ENCODE data around the gene TMBIM4. TPM values are rescaled to one million over a fixed set of nuclear protein-coding genes. Genes with fewer than 3 reads are reported as not detected.
"Not testable (repeated sequence)": the region's sequence is repeated elsewhere in the genome, so short reads cannot be mapped to it uniquely, and the experiment has no call there.

Gene TMBIM4
- total RNA-seq, 1 donor from 2014 or later, result 106 TPM

GRCh38 chr12:66184822-66185221 is 15.0 kb upstream of the TMBIM4 start:
- DNase-seq (ENCODE audit: low read depth), result not testable (repeated sequence)

- no peak for DNase-seq (ENCODE audit: low read depth)
Observed at GRCh38 chr12:66182956-66183355, 13.2 kb upstream of the TMBIM4 start.

GRCh38 chr12:66176105-66176900 is 6.5 kb upstream of the TMBIM4 start:
- DNase-seq (ENCODE audit: low read depth), result peak; percentile 34

- DNase-seq (ENCODE audit: low read depth), result not testable (repeated sequence)
Observed at GRCh38 chr12:66174391-66175325, 4.9 kb upstream of the TMBIM4 start.

- no peak for DNase-seq (ENCODE audit: low read depth)
Observed at GRCh38 chr12:66170606-66171005, 810 bp upstream of the TMBIM4 start.

GRCh38 chr12:66168410-66168809 is 1.4 kb downstream of the TMBIM4 start:
- no peak for DNase-seq (ENCODE audit: low read depth)

GRCh38 chr12:66166561-66166960 is 3.2 kb downstream of the TMBIM4 start:
- DNase-seq (ENCODE audit: low read depth), result no peak

GRCh38 chr12:66165141-66165540 is 4.7 kb downstream of the TMBIM4 start:
- no peak for DNase-seq (ENCODE audit: low read depth)

- no peak for DNase-seq (ENCODE audit: low read depth)
Observed at GRCh38 chr12:66164349-66164821, 5.4 kb downstream of the TMBIM4 start.

- no peak for DNase-seq (ENCODE audit: low read depth)
Observed at GRCh38 chr12:66163289-66163688, 6.5 kb downstream of the TMBIM4 start.

GRCh38 chr12:66162701-66163100 is 7.1 kb downstream of the TMBIM4 start:
- no peak for DNase-seq (ENCODE audit: low read depth)

- no peak for DNase-seq (ENCODE audit: low read depth)
Observed at GRCh38 chr12:66160704-66161103, 9.1 kb downstream of the TMBIM4 start.

- no peak for DNase-seq (ENCODE audit: low read depth)
Observed at GRCh38 chr12:66159123-66159522, 10.7 kb downstream of the TMBIM4 start.

GRCh38 chr12:66156654-66157053 is 13.1 kb downstream of the TMBIM4 start:
- no peak for DNase-seq (ENCODE audit: low read depth)

- no peak for DNase-seq (ENCODE audit: low read depth)
Observed at GRCh38 chr12:66154776-66155175, 15.0 kb downstream of the TMBIM4 start.

- DNase-seq (ENCODE audit: low read depth), result no peak
Observed at GRCh38 chr12:66152732-66153131, 17.1 kb downstream of the TMBIM4 start.

GRCh38 chr12:66149702-66150398 is 19.9 kb downstream of the TMBIM4 start:
- DNase-seq (ENCODE audit: low read depth), result no peak

GRCh38 chr12:66144791-66145754 is 24.7 kb downstream of the TMBIM4 start:
- DNase-seq (ENCODE audit: low read depth), result peak; percentile 86

- no peak for DNase-seq (ENCODE audit: low read depth)
Observed at GRCh38 chr12:66143868-66144267, 25.9 kb downstream of the TMBIM4 start.

GRCh38 chr12:66142826-66143225 is 27.0 kb downstream of the TMBIM4 start:
- no peak for DNase-seq (ENCODE audit: low read depth)

GRCh38 chr12:66141299-66141698 is 28.5 kb downstream of the TMBIM4 start:
- no peak for DNase-seq (ENCODE audit: low read depth)
